Measurements from ENCODE around the gene PDGFA.

The PDGFA gene

DNA sequence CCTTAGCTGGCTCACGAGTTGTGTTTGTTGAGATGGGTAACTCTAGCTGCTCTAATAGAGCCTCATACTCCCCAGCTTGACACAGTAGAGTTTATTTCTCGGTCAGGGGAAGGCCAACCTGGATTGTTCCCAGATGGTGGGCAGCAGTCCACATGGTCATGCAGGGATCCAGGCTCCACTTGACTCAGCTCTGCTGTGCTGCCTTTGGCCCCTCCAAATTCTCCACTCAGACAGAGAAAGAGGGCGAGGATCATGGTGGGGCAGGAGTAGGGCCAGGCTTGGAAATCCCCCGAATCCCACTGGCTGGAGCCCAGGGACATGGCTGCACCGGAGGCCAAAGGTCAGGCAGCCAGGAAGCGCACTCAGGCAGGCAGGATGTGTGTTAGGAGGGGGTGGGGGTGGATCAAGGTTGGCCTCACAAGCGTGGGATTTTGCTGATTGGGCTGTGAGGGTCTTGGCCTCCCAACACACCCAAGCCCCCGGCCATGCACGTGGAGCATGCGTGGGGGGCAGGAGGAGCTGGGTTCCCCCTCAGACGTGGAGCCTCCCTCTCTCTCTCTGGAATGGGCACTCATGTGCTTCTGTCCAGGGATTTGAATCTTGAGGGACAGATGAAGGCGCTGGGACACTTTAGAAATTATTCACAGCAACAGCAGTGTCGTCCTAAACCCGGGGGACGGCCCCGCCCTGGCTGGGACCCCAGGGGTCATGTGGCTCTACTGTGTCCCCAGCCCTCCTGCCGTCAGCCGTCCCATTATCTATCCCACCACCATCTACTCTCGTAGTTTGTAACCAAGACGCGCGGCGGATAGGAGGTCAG is 44.8 kb downstream of the PDGFA start:
- DNase-seq (ENCODE audit: low spot score): no peak

DNA sequence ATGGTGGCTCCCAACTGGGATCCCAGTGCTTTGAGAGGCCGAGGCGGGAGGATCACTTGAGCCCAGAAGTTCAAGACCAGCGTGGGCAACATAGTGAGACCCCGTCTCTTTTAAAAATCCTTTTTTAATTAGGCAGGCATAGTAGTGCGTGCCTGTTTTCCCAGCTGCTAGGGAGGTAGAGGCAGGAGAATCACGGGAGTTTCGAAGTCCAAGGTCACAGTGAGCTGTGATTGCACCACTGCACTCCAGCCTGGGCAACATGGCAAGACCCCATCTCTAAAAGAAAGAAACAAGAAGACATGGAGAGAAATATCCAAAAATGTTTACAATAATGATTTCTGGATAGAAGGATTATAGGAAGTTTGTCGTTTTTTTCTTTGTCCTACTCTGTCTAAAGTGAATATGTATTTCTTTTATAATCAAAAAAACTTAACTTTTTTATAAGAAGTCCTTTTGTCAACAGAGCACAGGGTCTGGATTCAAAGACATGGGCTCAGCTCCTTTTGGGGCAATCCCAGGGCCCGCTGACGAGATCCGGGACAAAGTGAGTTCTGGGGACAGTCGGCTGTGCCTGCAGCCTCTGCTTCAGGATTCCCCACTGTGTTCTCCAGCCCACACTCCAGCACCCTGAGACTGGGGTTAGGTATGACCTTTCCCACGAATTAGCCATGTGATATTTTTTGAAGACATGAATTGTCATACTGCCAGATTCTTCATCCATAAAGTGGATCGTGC is 45.6 kb downstream of the PDGFA start:
- DNase-seq (ENCODE audit: low spot score): no peak

DNA sequence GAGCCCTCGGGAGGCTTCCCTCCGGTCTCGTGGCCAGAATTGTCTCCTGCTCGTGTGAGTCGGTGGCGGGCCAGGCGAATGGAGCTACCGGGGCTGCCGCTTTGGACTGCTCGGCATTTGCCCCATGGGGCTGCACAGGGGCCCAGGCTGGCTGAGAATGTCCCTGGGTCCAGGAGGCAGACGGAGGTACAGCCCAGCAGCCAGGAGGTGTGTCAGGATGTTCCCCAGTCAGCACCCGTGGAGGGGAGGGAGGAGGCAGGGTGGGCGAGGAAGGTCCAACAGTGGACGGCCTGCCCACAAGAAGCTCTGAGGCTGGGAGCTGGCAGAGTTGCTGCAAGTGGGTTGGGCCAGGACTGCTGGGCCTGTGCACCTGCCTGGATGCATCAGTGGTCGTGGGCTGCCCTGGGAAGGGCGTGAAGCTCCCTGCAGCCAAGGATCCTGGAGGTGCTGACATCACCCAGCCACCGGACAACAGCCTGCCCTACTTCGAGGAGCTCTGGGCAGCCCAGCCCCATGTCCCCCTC is 46.4 kb downstream of the PDGFA start:
- no peak for DNase-seq (ENCODE audit: low spot score)

DNA sequence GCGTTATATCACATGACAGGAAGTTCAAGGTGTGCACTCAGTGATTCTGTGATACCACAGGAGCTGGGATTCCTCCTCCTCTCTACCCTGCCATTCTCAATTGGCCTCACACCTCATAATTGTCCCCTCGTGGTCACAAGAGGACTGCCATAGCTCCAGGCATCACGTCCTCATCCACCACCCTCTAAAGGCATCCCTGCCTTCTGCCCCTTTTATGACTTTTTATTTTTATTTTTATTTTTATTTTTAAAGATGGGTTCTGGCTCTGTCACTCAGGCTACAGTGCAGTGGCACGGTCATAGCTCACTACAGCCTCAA is 47.0 kb downstream of the PDGFA start:
- DNase-seq (ENCODE audit: low spot score): no peak

DNA sequence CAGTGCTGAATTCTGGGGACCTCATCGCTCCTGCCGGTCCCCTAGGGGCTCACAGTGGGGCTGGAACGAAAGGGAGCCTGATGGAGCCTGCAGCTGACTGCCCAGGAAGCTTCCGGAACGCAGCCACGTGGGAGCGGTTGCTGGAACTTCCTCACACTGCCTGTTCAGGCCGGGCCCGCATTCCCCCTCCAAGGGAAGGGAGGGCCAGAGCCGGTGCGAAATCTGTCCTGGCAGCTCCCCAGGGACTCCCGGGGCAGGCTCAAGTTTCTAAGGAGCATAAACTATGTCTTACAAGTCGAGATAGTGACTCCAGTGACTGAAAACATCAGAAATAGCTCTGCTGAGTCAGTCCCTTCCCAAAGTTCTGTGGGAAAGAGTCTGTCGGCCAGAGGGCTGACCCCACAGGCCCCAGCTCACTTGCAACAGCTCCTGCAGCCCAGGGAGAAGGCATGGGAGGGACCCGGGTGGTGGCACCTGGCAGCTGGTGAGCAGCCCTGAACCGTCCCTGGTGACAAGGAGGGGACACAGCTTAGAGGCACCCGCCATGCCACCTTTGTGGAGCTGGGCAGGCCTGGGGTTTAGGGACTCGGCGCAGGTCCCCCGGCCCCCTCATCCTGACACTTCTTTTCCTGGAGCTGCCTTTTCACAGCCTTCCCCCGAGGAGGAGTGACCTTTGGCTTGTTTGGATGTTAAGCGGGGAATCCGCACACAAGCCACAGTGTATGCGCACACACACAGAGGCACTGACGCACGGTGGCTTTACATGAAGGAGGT is 47.6 kb downstream of the PDGFA start:
- no peak for DNase-seq (ENCODE audit: low spot score)

DNA sequence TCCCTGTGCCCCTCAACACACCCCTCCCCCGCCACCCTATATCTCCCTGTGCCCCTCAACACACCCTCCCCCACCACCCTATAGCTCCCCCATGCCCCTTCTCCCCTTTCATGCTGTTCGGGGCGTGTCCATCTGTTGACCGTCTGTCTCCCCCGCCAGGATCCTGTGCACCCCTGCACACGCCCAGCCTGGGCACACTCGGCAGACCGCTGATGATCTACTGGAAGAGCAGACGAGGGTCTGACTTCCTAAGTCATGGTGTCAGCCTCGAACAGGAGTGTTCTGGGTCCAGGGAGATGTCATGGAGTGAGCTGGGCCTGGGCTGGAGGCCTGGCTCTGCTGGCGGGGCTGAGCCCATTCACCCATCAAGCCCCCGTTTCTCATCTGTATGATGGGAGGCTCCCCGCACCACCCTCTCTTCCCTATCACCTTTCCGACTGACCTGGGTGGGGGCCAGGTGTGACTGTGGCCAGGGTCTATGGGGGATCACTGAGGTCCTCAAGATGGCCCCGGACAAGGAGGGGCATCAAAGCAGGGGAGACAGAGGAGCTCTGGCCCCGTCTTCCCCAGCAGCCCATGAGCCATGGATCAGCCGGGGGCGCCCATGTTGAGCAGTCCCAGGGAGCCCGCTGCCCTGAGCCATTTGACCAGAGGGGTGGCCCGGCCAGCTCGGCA is 48.3 kb downstream of the PDGFA start:
- DNase-seq (ENCODE audit: low spot score): no peak

DNA sequence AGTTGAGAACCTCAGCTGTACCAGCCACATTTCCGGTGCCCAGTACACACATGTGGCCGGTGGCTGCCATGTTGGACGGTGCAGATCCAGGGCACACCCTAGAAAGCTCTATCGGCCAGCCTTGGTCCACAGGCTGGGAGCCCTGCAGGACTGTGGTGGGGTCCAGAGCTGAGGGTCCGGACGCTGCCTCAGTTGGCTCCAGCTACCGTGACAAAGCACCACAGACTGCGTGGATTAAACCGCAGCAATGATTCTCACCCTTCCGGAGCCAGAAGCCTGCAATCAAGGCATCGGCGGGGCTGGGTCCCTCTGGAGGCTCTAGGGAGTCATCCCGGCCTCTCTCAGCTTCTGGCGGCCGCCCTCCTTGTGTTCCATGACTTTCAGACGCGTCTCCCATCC is 50.1 kb downstream of the PDGFA start:
- DNase-seq (ENCODE audit: low spot score): no peak

DNA sequence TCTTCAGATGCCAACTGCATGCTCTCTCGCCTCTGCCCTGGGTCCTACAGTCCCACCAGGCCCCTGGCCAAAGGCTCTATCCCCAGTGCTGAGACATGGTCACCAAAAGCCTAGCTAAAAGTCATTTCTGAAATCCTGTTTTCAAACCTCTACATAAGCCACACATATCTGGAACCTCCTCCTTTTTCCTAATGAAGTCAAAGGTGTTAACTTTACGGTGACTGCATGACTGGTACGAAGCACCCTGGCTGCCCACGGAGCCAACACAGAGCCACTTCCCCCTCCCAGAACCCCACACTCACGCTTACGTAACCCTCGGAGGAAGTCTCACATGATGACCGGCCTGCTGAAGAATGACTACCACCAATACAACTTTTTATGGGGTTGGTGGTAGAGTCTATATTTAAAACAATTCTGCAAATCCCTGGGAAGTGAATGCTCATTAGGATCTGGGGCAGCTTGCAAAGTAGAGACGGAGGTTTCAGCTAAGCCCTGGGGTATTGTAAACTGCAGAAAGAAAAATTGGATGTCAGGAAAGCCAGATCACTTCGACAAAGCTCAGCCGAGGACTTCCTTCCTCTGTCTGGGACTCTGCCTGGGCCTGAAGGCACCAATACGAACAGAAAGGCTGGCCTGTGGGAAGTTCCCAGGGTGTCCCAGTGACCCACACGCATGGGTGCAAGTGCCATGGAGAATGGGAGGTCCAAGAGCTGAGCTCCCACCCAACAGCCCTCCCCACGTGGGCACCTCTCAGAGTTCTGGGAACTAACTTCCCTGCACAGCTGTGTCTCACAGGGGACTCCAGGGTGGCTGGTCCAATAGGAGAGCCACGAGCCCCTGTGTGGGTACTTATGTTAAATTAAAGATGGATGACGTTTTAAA is 50.7 kb downstream of the PDGFA start:
- no peak for DNase-seq (ENCODE audit: low spot score)

DNA sequence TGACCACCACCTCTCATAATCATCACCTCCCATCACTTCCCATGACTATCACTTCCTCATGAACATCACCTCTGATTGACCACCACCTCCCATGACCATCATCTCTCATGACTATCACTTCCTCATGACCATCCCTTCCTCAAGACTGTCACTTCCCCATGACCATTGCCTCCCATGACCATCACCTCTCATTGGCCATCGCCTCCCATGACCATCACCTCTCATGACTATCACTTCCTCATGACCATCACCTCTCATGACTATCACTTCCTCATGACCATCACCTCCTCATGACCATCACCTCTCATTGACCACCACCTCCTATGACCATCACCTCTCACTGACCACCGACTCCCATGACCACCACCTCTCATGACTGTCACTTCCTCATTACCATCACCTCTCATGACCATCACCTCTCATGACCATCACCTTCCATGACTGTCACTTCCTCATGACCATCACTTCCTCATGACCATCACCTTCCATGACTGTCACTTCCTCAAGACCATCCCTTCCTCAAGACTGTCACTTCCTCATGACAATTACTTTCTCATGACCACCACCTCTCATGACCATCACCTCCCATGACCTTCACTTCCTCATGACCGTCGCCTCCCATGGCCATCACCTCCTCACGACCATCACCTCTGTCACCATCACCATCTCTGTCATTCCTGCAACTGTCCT is 51.6 kb downstream of the PDGFA start:
- no peak for DNase-seq (ENCODE audit: low spot score)

DNA sequence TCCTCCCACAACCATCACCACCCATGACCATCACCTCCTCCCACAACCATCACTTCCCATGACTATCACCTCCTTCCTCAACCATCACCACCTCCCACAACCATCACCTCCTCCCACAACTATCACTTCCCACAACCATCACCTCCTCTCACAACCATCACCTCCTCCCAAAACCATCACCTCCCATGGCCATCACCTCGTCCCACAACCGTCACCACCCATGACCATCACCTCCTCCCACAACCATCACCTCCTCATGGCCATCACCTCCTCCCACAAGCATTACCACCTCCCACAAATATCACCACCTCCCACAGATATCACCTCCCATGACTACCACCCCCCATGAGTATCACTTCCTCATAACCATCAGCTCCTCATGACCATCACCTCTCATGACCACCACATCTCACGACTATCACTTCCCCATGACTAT is 52.2 kb downstream of the PDGFA start:
- DNase-seq (ENCODE audit: low spot score): no peak

DNA sequence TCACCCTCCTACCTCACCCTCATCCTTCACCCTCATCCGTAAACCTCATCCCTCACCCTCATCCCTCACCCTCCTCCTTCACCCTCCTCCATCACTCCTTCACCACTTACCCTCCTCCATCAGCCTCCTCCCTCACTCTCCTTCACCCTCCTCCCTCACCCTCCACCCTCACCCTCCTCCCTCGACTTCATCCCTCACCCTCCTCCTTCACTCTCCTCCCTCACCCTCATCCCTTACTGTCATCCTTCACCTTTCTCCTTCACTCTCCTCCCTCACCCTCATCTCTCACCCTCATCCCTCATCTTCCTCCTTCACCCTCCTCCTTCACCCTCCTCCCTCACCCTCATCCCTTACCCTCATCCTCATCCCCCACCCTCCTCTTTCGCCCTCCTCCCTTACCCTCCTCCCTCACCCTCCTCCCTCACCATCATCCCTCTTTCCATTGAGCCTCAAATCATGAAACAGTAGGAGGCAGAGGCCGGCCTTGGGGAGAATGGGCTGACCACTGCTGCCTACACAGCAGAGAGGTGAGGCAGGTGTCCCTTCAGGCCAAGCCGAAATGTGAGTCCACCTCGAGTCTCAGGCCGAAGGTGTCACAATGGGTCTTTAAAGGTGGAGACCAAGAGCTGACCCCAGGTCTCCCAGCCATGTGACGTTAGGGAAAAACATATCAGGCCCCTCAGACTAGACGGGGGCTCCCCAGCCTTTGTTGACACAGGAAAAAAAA is 53.0 kb downstream of the PDGFA start:
- no peak for DNase-seq (ENCODE audit: low spot score)

DNA sequence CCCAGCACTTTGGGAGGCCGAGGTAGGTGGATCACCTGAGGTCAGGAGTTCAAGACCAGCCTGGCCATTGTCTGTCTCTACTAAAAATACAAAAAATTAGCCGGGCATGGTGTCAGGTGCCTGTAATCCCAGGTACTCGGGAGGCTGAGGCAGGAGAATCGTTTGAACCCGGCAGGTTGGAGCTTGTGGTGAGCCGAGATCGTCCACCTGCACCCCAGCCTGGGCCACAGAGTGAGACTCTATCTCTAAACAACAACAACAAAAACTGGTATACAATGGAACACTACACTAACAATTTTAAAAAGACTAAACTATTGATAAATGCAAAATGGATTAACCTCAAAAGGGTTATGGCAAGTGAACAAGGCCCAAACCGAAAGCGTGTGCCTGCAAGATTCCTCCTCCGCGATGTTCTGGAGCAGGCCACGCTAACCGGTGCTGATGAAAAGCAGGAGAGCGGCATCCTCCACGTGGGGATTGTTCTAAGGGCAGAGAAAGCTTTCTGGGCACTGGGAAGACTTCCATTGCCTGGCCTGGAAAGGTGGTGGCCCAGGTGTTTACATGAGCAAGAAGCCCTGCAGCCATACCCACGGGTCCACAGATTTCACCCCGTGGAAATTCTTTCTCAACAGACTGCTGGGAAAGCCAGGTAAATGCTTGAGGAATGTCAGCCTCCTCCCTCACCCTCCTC is 53.8 kb downstream of the PDGFA start:
- no peak for DNase-seq (ENCODE audit: low spot score)

DNA sequence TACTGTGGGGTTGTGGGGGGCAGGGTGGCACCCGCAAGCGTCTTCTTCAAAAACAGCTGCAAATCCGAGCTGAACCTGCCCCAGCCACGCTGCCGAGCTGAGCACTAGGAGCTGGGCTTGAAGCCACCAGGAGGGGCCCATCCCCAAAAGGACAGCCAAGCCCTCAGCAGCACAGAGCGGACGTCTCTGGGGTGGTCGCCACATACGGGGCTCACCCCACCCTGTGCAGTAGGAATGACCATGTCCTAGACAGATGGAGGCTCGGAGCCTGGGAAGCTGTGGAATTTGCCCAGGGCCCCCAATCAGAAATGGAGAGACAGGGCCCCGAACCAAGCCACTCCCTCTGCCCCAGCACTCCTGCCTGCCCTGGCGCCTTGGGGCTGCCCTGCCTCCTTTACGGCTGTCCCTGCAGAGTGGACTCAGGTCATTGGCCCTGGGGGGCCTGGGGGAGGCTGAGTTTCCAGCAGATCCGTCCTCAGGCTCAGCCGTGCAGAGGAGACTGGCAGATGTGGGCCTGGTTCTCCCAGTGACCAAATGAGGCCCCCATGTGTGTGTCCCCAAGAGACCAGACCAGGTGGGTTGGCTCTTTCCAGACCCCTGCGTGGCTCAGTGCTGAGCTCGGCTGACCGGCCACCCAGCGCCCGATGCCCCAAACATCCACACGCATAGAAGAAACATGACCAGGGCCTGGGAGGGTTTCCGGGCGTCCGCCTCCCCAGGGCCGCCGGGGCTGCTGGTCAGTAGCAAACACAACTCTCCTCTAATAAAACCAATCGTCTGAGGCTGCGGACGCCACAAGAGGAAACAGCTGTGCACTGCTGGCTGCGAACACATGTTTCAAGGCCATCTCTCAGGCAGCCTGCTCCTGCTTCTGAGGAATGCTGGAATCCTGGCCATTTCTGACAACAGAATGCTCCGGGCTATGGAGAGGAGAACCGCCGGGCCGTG is 54.9 kb downstream of the PDGFA start:
- no peak for DNase-seq (ENCODE audit: low spot score)

DNA sequence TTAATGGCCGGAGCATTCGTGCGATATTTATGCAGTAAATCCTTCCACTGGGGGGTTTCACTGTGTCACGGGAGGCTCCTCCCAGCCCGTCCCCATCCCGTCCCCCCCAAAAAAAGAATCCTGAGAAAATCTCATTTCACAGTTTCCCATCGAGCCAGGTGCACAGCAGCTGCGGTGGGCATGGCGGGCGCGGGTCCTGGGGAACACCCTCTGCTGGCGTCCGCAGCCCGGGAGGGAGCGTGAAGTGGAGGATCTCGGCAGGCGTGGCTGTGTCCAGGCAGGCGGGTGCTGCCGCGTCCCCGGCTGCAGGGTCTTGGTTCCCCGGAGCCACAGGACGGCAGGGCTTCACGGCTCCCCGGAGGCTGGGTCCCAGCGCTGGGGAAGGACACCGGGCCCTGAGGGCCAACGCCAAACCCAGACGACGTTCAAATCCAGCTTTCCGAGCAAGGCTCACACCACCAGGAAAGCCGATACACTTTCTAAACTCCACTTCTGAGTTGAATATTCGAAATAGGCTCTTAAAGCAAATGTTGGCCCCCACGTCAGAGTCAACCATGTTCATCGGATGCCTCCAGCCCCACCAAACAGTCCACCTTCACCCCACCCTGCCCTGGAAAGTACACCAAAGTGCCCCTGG is 55.7 kb downstream of the PDGFA start:
- DNase-seq (ENCODE audit: low spot score): no peak

DNA sequence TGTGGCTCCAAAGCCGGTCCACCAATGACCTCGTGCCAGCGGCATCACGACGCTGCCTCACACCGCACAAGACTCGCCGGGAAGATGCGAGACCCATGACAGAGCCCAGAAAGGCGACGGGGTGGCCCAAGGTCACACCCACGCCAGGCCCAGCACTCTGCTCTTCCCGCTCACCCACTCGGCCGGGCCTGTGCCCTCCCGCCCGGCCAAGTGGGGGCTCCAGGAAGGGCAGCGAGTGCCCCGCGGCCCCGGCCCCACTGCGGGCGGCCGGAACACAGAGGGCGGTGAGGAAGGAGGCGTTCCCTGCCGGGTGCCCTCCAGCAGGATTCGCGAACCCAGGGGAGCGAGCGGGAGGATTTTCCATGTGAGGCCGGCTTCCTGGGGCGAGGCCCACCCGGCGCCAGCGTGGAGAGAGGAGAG is 56.3 kb downstream of the PDGFA start:
- DNase-seq (ENCODE audit: low spot score): no peak

DNA sequence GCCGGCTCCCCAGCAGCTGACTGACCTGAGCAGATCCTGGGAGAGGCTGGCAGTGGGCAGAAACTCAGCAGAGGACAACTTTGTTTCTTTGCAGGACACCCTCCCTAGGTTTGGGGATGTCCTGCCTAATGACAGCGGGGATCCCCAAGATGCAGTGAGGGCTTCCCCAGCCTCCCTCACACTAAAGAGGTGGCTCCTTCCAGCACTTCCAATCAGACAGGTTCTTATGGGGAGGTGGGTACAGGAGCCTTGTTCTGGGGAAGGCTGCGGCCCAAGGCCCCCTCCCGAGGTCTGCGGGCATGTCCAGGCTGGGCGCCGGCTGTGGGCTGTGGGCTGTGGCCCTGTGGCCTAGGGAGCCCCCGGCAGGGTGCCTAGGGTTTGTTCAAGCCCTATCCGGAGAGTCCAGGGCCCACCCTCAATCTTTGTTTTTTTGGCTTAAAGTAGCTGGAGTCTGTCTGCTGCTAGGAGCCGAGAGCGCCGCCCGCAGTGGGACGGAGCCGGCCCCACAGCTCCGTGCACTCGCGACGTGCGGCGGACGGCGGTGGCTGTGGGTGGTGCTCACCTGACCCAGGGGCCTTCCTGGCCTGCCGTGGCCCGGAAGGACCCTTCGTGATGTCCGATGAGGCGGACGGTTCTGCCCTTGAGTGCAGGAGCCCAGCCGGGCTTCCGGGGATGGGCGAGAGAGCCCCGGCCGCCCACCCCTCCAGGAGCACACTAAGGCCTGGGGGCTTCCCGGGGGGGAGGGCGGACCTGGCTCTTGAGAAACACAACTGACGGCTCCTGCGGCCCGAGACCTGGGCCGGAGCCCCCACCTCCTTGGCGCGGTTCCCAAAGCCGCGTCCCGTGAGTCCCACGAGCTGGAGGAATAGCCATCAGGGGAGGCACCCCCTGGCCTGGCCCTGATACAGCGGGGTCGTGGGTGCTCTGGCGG is 57.2 kb downstream of the PDGFA start:
- DNase-seq (ENCODE audit: low spot score): no peak

All from SK-N-DZ (cell line).